Measurements from ENCODE around the gene S100A12. TPM values are rescaled to one million over a fixed set of nuclear protein-coding genes. Genes with fewer than 3 reads are reported as not detected.
A peak's percentile ranks its signal among the peaks of the same experiment; 100 is the strongest.
"Not testable (repeated sequence)": the region's sequence is repeated elsewhere in the genome, so short reads cannot be mapped to it uniquely, and the experiment has no call there.

S100A12 gene
- not detected in 2 replicates for total RNA-seq

DNA sequence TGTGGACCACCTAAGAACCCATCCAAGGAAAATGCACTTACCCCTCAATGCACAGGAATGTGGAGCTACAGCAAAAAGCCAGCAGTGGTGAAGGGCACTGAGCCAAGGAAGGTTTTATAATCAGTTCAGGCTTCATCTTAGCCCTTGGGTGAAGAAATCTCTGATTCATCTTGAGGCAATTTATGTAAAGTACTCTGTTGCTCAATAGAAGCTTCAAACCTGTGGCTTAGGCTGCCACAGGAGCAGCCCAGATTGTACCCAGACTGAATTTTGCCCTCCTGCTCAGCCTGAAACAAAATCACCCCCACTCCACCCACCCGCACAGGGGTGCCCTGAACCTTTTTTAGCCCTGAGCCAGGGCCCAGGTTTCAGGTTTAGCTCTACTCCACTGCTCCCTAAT, at the start of gene S100A12:
Gene S100A12 (minus strand): TSS at position 111 of the 400 bp plus-strand sequence. CDS start 1,029 bp downstream, outside the sequence.
- no peak within 1 kb of the TSS for H3K4me2 ChIP-seq (ENCODE audit: insufficient read depth, low read length)
- no peak within 1 kb of the TSS for H3K4me3 ChIP-seq (ENCODE audit: insufficient read depth, low read length)
- H3K27ac ChIP-seq (ENCODE audit: low read depth, low read length): no peak within 1 kb of the TSS
- no peaks in the 10 kb centered on the region for H3K79me2 ChIP-seq (ENCODE audit: insufficient read depth, low read length)
- H3K4me1 ChIP-seq (ENCODE audit: insufficient read depth, low read length): peaks cover 6% of the 10 kb centered on the region
- no peak for DNase-seq (ENCODE audit: insufficient read length, low spot score, missing footprints)
- no peak within 1 kb of the TSS for H2AFZ ChIP-seq (ENCODE audit: low read length)
- no peaks in the 10 kb centered on the region for H3K9me3 ChIP-seq (ENCODE audit: low read depth, low read length)
- no peaks in the 10 kb centered on the region for H3K36me3 ChIP-seq (ENCODE audit: insufficient read depth, low read length)
- peaks cover 2% of the 10 kb centered on the region for H3K27me3 ChIP-seq (ENCODE audit: insufficient read depth, low read length)
- H4K20me1 ChIP-seq (ENCODE audit: insufficient read depth, low read length): no peaks in the 10 kb centered on the region
- TF ChIP-seq, protein P1, sequence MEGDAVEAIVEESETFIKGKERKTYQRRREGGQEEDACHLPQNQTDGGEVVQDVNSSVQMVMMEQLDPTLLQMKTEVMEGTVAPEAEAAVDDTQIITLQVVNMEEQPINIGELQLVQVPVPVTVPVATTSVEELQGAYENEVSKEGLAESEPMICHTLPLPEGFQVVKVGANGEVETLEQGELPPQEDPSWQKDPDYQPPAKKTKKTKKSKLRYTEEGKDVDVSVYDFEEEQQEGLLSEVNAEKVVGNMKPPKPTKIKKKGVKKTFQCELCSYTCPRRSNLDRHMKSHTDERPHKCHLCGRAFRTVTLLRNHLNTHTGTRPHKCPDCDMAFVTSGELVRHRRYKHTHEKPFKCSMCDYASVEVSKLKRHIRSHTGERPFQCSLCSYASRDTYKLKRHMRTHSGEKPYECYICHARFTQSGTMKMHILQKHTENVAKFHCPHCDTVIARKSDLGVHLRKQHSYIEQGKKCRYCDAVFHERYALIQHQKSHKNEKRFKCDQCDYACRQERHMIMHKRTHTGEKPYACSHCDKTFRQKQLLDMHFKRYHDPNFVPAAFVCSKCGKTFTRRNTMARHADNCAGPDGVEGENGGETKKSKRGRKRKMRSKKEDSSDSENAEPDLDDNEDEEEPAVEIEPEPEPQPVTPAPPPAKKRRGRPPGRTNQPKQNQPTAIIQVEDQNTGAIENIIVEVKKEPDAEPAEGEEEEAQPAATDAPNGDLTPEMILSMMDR (IDR thresholded peaks at IDR 0.05; ENCODE audit: extremely low read depth, low read depth, low read length): no peak

DNA sequence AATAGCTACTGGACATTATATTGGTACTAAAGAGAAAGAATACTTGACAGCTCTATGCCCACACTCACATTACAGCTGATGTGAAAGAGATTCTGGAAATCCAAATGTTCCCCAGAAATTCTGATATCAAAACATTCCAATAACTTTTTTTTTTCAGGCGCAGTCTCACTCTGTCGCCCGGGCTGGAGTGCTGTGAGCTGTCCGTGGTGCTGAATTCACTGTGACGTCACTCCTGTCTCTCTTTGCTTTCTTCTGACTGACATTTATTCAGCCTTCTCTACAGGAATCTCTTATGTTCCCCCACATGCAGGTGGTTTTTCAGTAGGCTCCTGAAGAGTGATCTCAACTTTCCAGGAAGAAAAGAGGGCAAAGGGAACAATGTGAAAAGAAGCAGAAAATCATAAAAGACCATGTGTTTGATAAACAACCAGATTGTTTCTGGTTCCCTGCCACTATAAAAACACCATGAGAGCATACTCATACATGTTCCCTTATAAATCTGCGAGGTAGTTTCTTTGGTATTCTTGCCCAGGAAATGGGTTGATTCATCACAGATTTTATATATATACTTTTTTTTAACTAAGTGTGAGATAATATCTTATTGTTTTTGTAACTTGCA, 47.1 kb upstream of the S100A12 start:
- Histone ChIP-seq H4K20me1 (ENCODE audit: insufficient read depth, low read length) (no peaks in the 10 kb centered on the region), H3K4me1 (ENCODE audit: insufficient read depth, low read length) (no peaks in the 10 kb centered on the region), H3K27ac (ENCODE audit: low read depth, low read length) (no peak overlapping the region), H3K9me3 (ENCODE audit: low read depth, low read length) (no peaks in the 10 kb centered on the region), H3K27me3 (ENCODE audit: insufficient read depth, low read length) (no peaks in the 10 kb centered on the region), H3K4me2 (ENCODE audit: insufficient read depth, low read length) (no peak overlapping the region), H3K79me2 (ENCODE audit: insufficient read depth, low read length) (no peaks in the 10 kb centered on the region), H3K4me3 (ENCODE audit: insufficient read depth, low read length) (no peak overlapping the region), H3K36me3 (ENCODE audit: insufficient read depth, low read length) (no peaks in the 10 kb centered on the region), H2AFZ (ENCODE audit: low read length) (no peak overlapping the region)
- TF ChIP-seq, protein P1 (IDR thresholded peaks at IDR 0.05; ENCODE audit: extremely low read depth, low read depth, low read length): no peak
- peak; percentile 89 for DNase-seq (ENCODE audit: insufficient read length, low spot score, missing footprints)

DNA sequence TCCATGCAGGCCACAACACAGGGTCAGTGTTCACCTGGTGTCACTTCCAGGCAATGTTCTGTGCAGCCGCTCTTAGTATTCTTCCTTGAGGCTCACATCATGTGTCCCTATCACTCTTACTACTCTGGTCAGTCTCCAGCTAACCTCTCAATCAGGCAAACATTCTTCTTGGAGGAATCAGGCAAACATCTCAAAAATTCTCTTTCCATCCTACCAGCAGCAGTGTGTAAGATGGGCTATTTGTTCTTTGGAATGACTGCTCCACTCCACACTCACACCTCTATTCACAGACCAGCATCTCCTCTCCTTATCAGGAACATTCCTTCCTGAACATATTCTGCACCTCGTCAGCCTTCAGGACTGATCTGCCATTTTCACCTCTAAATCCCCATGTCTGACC, 44.9 kb upstream of the S100A12 start:
- no peaks in the 10 kb centered on the region for H3K9me3 ChIP-seq (ENCODE audit: low read depth, low read length)
- no peaks in the 10 kb centered on the region for H3K79me2 ChIP-seq (ENCODE audit: insufficient read depth, low read length)

DNA sequence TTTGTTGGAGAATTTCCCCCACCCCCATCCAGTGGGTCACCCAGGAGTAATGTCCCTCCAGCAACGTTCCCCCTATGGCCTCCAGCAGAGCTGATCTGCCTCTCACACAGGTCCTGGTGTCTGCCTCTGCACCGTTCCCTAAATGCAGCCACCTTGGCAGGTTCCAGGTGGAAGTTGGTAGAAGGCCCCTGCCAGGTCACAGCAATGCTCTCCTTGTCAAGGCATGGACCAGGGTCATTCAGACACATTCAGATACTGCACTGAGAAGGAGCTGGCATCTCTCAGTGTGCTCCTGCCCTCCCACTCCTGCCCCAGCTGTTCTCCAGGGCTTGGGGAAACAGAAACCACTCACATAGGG, 44.0 kb upstream of the S100A12 start:
- H3K27ac ChIP-seq (ENCODE audit: low read depth, low read length); H3K27me3 ChIP-seq (ENCODE audit: insufficient read depth, low read length); H3K79me2 ChIP-seq (ENCODE audit: insufficient read depth, low read length); H4K20me1 ChIP-seq (ENCODE audit: insufficient read depth, low read length); H3K36me3 ChIP-seq (ENCODE audit: insufficient read depth, low read length); H3K4me3 ChIP-seq (ENCODE audit: insufficient read depth, low read length); H3K9me3 ChIP-seq (ENCODE audit: low read depth, low read length); H3K4me2 ChIP-seq (ENCODE audit: insufficient read depth, low read length); DNase-seq (ENCODE audit: insufficient read length, low spot score, missing footprints); H3K4me1 ChIP-seq (ENCODE audit: insufficient read depth, low read length); H2AFZ ChIP-seq (ENCODE audit: low read length): not testable (repeated sequence)

More for the DNA sequence above, 44.9 kb upstream of the S100A12 start:
- Histone ChIP-seq H3K27me3 (ENCODE audit: insufficient read depth, low read length) (no peaks in the 10 kb centered on the region), H3K4me3 (ENCODE audit: insufficient read depth, low read length) (no peak overlapping the region), H3K4me2 (ENCODE audit: insufficient read depth, low read length) (no peak overlapping the region), H2AFZ (ENCODE audit: low read length) (no peak overlapping the region), H3K4me1 (ENCODE audit: insufficient read depth, low read length) (no peaks in the 10 kb centered on the region), H3K27ac (ENCODE audit: low read depth, low read length) (no peak overlapping the region), H4K20me1 (ENCODE audit: insufficient read depth, low read length) (no peaks in the 10 kb centered on the region), H3K36me3 (ENCODE audit: insufficient read depth, low read length) (no peaks in the 10 kb centered on the region)
- DNase-seq (ENCODE audit: insufficient read length, low spot score, missing footprints): no peak
- TF ChIP-seq, protein P1 (IDR thresholded peaks at IDR 0.05; ENCODE audit: extremely low read depth, low read depth, low read length): no peak

DNA sequence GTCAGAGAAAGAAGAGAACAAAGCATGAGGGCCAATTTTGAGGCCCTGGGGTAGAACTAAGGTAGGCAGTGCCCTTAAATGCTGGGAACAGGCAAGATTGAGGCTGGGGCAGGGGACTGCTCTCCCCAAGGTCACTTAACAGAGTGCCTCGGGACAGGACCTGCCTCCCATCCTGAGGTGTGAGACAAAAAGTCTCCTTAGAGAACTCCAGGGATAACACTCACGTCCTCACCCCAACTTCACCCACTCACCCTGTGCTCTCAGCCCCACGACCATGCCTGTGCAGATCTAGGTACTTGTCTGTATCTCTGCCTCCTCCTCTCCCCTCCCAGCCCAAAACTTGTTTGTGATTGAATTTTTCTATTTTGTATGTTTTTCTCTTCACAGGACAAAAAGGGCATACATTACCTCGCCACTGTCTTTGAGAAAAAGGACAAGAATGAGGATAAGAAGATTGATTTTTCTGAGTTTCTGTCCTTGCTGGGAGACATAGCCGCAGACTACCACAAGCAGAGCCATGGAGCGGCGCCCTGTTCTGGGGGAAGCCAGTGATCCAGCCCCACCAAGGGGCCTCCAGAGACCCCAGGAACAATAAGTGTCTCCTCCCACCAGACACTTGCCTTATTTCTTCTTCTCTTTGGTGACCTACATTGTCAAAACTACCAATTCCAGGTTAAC, 43.5 kb upstream of the S100A12 start:
- not testable (repeated sequence) for H3K4me1 ChIP-seq (ENCODE audit: insufficient read depth, low read length); DNase-seq (ENCODE audit: insufficient read length, low spot score, missing footprints); H3K9me3 ChIP-seq (ENCODE audit: low read depth, low read length); H3K4me2 ChIP-seq (ENCODE audit: insufficient read depth, low read length); H3K36me3 ChIP-seq (ENCODE audit: insufficient read depth, low read length); H4K20me1 ChIP-seq (ENCODE audit: insufficient read depth, low read length); H2AFZ ChIP-seq (ENCODE audit: low read length); H3K4me3 ChIP-seq (ENCODE audit: insufficient read depth, low read length); H3K27ac ChIP-seq (ENCODE audit: low read depth, low read length); H3K27me3 ChIP-seq (ENCODE audit: insufficient read depth, low read length); H3K79me2 ChIP-seq (ENCODE audit: insufficient read depth, low read length)

Data from osteoblast (primary cell).